C4-2B (cell line): ENCODE measurements around the gene MXD3.

Experiments used
- ZFX ChIP-seq: fragments of 450-650 bp; IDR thresholded peaks from 2 replicates; pipeline ENCODE4 v1.6.1; 2017
- TF ChIP-seq, protein P1 (sequence below): fragments of 450-650 bp; conservative IDR thresholded peaks from 2 replicates; pipeline ENCODE4 v1.5.1; 2017; ENCODE audit warnings: mild to moderate bottlenecking

DNA sequence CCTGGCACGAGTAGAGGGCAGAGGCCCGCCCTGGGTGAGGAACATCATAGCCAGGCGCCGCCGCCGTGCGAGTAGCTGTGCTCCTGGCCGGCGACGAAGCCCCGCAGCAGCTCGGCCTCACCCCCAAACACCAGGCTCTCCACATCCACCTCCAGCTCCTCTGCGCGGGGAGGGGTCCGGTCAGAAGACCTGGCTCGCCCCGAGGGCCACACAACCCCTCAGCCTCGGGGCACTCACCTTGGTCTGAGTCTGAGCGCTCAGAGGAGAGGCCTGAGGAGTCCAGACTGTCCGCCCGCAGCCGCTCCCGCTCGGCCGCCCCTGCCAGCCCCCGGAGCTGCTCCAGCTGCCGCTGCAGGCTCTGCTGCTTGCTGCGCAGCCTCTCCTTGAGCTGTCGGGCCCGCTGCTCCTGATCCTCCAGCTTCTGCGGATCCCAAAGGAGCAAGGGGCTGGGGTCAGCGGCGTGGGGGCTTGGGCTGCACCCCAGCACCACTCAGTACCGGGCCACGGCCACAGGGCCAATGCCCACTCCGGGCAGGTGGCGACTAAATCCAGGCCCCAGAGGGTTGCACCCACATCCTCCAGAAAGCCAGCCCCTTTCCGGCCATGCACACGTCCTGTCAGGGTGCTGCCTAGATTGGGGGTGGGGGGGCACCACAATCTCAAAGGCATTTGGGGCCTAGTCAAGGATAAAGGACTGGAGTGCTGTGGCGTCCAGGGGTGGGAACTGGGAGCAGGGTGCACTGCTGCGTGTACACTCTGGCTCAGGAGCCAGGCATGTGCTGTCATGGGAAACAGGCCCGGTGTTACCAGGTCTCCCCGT lies 3.9 kb downstream of the MXD3 start:
- TF ChIP-seq, protein P1, sequence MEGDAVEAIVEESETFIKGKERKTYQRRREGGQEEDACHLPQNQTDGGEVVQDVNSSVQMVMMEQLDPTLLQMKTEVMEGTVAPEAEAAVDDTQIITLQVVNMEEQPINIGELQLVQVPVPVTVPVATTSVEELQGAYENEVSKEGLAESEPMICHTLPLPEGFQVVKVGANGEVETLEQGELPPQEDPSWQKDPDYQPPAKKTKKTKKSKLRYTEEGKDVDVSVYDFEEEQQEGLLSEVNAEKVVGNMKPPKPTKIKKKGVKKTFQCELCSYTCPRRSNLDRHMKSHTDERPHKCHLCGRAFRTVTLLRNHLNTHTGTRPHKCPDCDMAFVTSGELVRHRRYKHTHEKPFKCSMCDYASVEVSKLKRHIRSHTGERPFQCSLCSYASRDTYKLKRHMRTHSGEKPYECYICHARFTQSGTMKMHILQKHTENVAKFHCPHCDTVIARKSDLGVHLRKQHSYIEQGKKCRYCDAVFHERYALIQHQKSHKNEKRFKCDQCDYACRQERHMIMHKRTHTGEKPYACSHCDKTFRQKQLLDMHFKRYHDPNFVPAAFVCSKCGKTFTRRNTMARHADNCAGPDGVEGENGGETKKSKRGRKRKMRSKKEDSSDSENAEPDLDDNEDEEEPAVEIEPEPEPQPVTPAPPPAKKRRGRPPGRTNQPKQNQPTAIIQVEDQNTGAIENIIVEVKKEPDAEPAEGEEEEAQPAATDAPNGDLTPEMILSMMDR = no peak
- TF ChIP-seq ZFX = no peak
